ENCODE measurements around the gene SPINK8. TPM values are rescaled to one million over a fixed set of nuclear protein-coding genes. Genes with fewer than 3 reads are reported as not detected.
"Not testable (repeated sequence)": the region's sequence is repeated elsewhere in the genome, so short reads cannot be mapped to it uniquely, and the experiment has no call there.

The SPINK8 gene
- total RNA-seq, result not detected in 2 replicates

GRCh38 chr3:48333346-48334245 is at the start of gene SPINK8:
TSS of gene SPINK8 (minus strand) at chr3:48333661. CDS start at chr3:48328341, 5,320 bp downstream.
- H3K27ac Mint-ChIP-seq; H3K36me3 Mint-ChIP-seq (ENCODE audit: low read depth); intact Hi-C loops (cut with micrococcal nuclease); H3K4me1 Mint-ChIP-seq (ENCODE audit: low read depth); H3K4me3 Mint-ChIP-seq (ENCODE audit: low read depth); H3K9me3 Mint-ChIP-seq; DNase-seq (ENCODE audit: low spot score): not testable (repeated sequence)
- H3K27me3 Mint-ChIP-seq (ENCODE audit: low read depth), result peaks cover 28% of the 10 kb centered on the region

GRCh38 chr3:48372862-48373435 is 39.5 kb upstream of the SPINK8 start:
- H3K4me1 Mint-ChIP-seq (ENCODE audit: low read depth), result no peaks in the 10 kb centered on the region
- no peaks in the 10 kb centered on the region for H3K9me3 Mint-ChIP-seq
- intact Hi-C loops (cut with micrococcal nuclease), result no loop called here
- H3K36me3 Mint-ChIP-seq (ENCODE audit: low read depth), result no peaks in the 10 kb centered on the region
- DNase-seq (ENCODE audit: low spot score), result no peak
- H3K4me3 Mint-ChIP-seq (ENCODE audit: low read depth), result no peak overlapping the region
- H3K27me3 Mint-ChIP-seq (ENCODE audit: low read depth), result peaks cover 12% of the 10 kb centered on the region
- H3K27ac Mint-ChIP-seq, result no peak overlapping the region

DNA sequence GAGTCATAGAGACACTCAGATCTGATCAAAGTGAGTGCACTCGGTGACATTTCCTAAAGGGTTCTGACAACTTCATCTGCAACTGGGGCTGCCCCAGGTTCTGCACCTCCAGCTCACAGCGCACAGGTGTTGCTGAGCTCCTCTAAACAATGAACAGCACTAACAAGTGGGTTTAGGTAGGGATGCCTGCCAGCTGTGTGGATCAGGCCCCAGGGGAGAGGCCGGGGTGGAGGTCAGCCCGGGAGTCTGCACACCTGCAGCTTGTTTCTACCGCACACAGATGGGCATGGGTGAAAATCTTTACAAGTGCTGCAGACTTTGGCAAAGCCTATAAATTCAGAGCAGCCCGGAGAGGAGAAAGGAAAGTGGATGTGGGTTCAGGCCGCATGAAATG is 38.9 kb upstream of the SPINK8 start:
- DNase-seq (ENCODE audit: low spot score), result no peak
- no peaks in the 10 kb centered on the region for H3K4me1 Mint-ChIP-seq (ENCODE audit: low read depth)
- H3K27me3 Mint-ChIP-seq (ENCODE audit: low read depth), result peaks cover 8% of the 10 kb centered on the region
- no peaks in the 10 kb centered on the region for H3K9me3 Mint-ChIP-seq
- no peak overlapping the region for H3K4me3 Mint-ChIP-seq (ENCODE audit: low read depth)
- no peaks in the 10 kb centered on the region for H3K36me3 Mint-ChIP-seq (ENCODE audit: low read depth)
- H3K27ac Mint-ChIP-seq, result no peak overlapping the region
- intact Hi-C loops (cut with micrococcal nuclease), result no loop called here

DNA sequence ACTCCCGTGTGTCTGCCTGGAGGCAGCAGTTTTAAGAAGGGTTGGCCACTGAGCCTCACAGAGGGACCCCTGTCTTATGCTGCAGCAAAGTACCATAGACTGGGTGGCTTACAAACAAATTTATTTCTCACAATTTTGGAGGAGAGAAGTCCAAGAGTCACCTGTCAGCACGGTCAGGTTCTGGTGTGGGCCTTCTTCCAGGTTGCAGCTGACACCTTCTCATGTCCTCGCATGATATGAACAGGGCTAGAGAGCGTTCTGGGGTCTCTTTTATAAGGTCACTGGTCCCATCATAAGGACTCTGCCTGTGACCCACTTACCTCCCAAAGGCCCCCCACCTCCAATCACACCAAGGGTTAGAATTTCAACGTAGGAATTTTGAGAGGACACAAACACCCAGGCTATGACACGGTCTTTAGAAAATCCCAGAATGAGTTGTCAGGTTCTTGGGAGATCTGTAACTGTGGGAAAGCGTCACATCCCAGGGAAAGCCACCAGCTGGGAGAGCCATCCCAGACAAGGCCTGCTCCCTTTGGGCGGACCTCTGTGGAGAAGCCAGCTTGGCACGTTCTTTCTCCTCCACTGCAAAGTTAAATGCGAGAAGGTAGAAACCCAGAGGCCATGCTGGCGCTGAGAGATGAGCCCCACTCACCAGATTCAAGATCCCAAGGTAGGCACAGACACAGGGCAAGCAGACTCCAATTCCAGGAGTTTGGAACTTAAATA is 38.4 kb upstream of the SPINK8 start, which contains the start of gene FBXW12:
Gene FBXW12 (plus strand): TSS at position 569 of the 726 bp plus-strand sequence. CDS start 549 bp downstream, outside the sequence.
- no peak within 1 kb of the TSS for H3K4me3 Mint-ChIP-seq (ENCODE audit: low read depth)
- no peak within 1 kb of the TSS for H3K27ac Mint-ChIP-seq
- H3K9me3 Mint-ChIP-seq, result no peaks in the 10 kb centered on the region
- intact Hi-C loops (cut with micrococcal nuclease), result no loop called here
- peaks cover 6% of the 10 kb centered on the region for H3K27me3 Mint-ChIP-seq (ENCODE audit: low read depth)
- no peaks in the 10 kb centered on the region for H3K36me3 Mint-ChIP-seq (ENCODE audit: low read depth)
- DNase-seq (ENCODE audit: low spot score), result no peak
- H3K4me1 Mint-ChIP-seq (ENCODE audit: low read depth), result no peaks in the 10 kb centered on the region

- DNase-seq (ENCODE audit: low spot score), result no peak
- H3K27me3 Mint-ChIP-seq (ENCODE audit: low read depth), result peaks cover 6% of the 10 kb centered on the region
- H3K9me3 Mint-ChIP-seq, result peaks cover 4% of the 10 kb centered on the region
These were observed 36.9 kb upstream of the SPINK8 start for GRCh38 chr3:48370333-48370713.

DNA sequence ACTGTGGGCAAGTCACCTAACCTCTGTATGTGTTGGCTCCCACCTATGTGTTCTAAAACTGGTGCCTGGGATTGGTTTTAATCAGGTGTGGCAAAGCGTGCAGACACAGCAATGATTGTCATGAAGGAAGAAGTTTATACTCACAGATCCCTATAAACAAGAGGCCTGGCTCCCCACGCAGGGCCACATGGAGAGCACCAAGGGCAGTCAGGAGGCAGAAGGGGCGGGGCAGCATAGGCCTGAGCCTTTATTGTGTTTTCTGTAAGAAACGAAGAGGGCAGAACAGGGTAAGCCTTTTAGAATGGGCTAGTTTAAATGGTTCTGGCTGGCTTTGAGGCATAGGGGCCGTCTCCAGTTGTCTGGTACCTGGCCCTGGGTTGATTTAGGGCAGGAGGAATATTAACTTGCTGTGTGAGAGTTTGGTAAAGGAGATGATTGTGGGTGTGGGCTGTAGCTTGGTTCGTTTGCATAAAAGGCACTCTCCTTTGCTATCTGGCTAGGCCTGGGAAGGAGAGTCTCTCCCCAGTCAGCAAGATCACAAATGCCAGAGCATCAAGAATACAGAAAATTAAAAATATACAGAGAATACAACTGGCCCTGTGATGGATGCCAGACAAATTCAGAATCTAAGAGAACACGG is 36.4 kb upstream of the SPINK8 start:
- no peak for DNase-seq (ENCODE audit: low spot score)
- H3K27ac Mint-ChIP-seq, result no peak overlapping the region
- no peaks in the 10 kb centered on the region for H3K36me3 Mint-ChIP-seq (ENCODE audit: low read depth)
- H3K4me3 Mint-ChIP-seq (ENCODE audit: low read depth), result no peak overlapping the region
- H3K27me3 Mint-ChIP-seq (ENCODE audit: low read depth), result peaks cover 10% of the 10 kb centered on the region
- intact Hi-C loops (cut with micrococcal nuclease), result no loop called here
- peaks cover 2% of the 10 kb centered on the region for H3K4me1 Mint-ChIP-seq (ENCODE audit: low read depth)
- peaks cover 9% of the 10 kb centered on the region for H3K9me3 Mint-ChIP-seq

More at GRCh38 chr3:48370333-48370713, 36.9 kb upstream of the SPINK8 start:
- Mint-ChIP-seq H3K4me1 (ENCODE audit: low read depth) (no peaks in the 10 kb centered on the region), H3K27ac (no peak overlapping the region), H3K4me3 (ENCODE audit: low read depth) (no peak overlapping the region), H3K36me3 (ENCODE audit: low read depth) (no peaks in the 10 kb centered on the region)
- intact Hi-C loops (cut with micrococcal nuclease), result no loop called here

- no peak for DNase-seq (ENCODE audit: low spot score)
- Mint-ChIP-seq H3K27ac (no peak overlapping the region), H3K36me3 (ENCODE audit: low read depth) (no peaks in the 10 kb centered on the region), H3K4me1 (ENCODE audit: low read depth) (peaks cover 5% of the 10 kb centered on the region), H3K9me3 (peaks cover 23% of the 10 kb centered on the region), H3K27me3 (ENCODE audit: low read depth) (peaks cover 14% of the 10 kb centered on the region), H3K4me3 (ENCODE audit: low read depth) (no peak overlapping the region)
- intact Hi-C loops (cut with micrococcal nuclease), result no loop called here
These were observed 33.7 kb upstream of the SPINK8 start for GRCh38 chr3:48367201-48367600.

DNA sequence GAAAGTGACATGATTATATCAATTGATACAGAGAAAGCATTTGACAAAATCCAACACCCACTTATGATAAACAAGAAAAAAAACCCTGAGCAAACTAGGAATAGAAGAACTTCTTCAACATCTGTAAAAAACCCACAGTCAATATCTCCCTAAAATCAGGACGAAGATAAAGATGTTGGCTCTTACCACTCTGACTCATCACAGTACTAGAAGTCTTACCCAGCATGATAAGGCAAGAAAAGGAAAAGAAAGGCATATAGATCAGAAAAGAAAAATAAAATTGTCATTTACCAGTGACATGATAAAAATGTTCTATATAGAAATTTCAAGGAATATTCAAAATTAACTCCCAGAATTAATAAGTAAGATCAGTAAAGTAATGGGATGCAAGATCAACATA is 31.4 kb upstream of the SPINK8 start:
- no peak for DNase-seq (ENCODE audit: low spot score)
- Mint-ChIP-seq H3K27ac (no peak overlapping the region), H3K4me1 (ENCODE audit: low read depth) (peaks cover 5% of the 10 kb centered on the region), H3K36me3 (ENCODE audit: low read depth) (no peaks in the 10 kb centered on the region), H3K9me3 (peaks cover 40% of the 10 kb centered on the region), H3K4me3 (ENCODE audit: low read depth) (no peak overlapping the region), H3K27me3 (ENCODE audit: low read depth) (peaks cover 28% of the 10 kb centered on the region)
- intact Hi-C loops (cut with micrococcal nuclease), result no loop called here

DNA sequence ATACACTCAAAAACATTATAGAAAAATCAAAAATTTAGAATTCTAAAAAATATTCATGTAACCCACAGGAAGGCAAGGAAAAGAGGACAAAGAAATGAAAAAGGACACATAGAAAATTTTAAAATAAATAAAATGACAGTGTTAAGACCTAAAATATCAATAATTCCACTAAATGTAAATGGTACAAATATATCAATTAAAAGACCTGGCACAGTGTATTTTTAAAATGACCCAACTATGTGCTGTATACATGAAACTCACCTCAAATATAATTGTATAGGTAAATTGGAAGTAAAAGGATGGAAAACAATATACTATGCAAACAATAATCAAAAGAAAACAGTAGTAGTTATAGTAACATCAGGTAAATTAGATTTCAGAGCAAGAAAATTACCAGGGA is 28.5 kb upstream of the SPINK8 start:
- Mint-ChIP-seq H3K36me3 (ENCODE audit: low read depth) (no peaks in the 10 kb centered on the region), H3K4me1 (ENCODE audit: low read depth) (peaks cover 5% of the 10 kb centered on the region), H3K27ac (no peak overlapping the region), H3K4me3 (ENCODE audit: low read depth) (no peak overlapping the region), H3K9me3 (peaks cover 40% of the 10 kb centered on the region), H3K27me3 (ENCODE audit: low read depth) (peaks cover 29% of the 10 kb centered on the region)
- no peak for DNase-seq (ENCODE audit: low spot score)
- intact Hi-C loops (cut with micrococcal nuclease), result no loop called here

- Mint-ChIP-seq H3K4me3 (ENCODE audit: low read depth) (no peak overlapping the region), H3K4me1 (ENCODE audit: low read depth) (no peaks in the 10 kb centered on the region)
- intact Hi-C loops (cut with micrococcal nuclease), result no loop called here
These were observed 23.0 kb upstream of the SPINK8 start for GRCh38 chr3:48356419-48356818.

GRCh38 chr3:48353987-48354386 is 20.5 kb upstream of the SPINK8 start:
- Mint-ChIP-seq H3K27ac (no peak overlapping the region), H3K4me3 (ENCODE audit: low read depth) (no peak overlapping the region), H3K4me1 (ENCODE audit: low read depth) (no peaks in the 10 kb centered on the region), H3K27me3 (ENCODE audit: low read depth) (peaks cover 43% of the 10 kb centered on the region), H3K36me3 (ENCODE audit: low read depth) (no peaks in the 10 kb centered on the region), H3K9me3 (no peaks in the 10 kb centered on the region)
- no peak for DNase-seq (ENCODE audit: low spot score)
- intact Hi-C loops (cut with micrococcal nuclease), result no loop called here

More at GRCh38 chr3:48356419-48356818, 23.0 kb upstream of the SPINK8 start:
- peaks cover 48% of the 10 kb centered on the region for H3K27me3 Mint-ChIP-seq (ENCODE audit: low read depth)
- no peak overlapping the region for H3K27ac Mint-ChIP-seq
- no peak for DNase-seq (ENCODE audit: low spot score)
- H3K36me3 Mint-ChIP-seq (ENCODE audit: low read depth), result no peaks in the 10 kb centered on the region
- peaks cover 12% of the 10 kb centered on the region for H3K9me3 Mint-ChIP-seq

DNA sequence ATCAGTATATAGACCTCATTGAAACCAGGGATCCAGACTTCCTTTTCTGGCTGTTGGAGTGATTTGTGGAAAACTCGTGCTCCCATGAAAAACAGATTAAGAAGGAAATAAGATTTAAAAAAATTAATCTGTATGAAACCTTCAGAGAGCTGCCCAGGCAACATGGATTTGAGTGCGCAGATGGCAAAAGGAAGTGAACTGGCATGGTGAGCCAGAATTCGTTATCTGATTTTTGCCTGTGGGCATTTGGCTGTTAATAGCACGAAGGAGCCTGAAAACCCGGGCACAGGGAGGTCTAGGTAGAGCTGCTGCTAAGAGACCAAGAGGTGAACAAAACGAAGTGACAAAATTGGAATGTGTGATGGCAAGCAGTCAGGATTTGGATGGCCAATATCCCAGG is 19.1 kb upstream of the SPINK8 start:
- H3K4me1 Mint-ChIP-seq (ENCODE audit: low read depth), result no peaks in the 10 kb centered on the region
- peaks cover 48% of the 10 kb centered on the region for H3K27me3 Mint-ChIP-seq (ENCODE audit: low read depth)
- H3K9me3 Mint-ChIP-seq, result no peaks in the 10 kb centered on the region
- no peaks in the 10 kb centered on the region for H3K36me3 Mint-ChIP-seq (ENCODE audit: low read depth)
- H3K27ac Mint-ChIP-seq, result no peak overlapping the region
- DNase-seq (ENCODE audit: low spot score), result no peak
- H3K4me3 Mint-ChIP-seq (ENCODE audit: low read depth), result no peak overlapping the region
- intact Hi-C loops (cut with micrococcal nuclease), result no loop called here
